Thyroid gland (tissue), 4 donors: ENCODE data around the gene ZNF207.

Experiments
- POLR2A ChIP-seq, 2 donors: fragments of 450-650 bp; IDR thresholded peaks; one replicate each; pipeline ENCODE4 v1.6.1; 2017; ENCODE audit warnings: antibody characterized with exemption in 2 of 2, mild to moderate bottlenecking in 2 of 2, moderate library complexity in 1 of 2
- TF ChIP-seq, protein P1 (sequence below), 6 experiments: fragments of 200-600 bp in 3 of 6; fragments of 450-650 bp in 3 of 6; sonication (generic) in 3 of 6; IDR thresholded peaks; one replicate each; pipeline ENCODE4 v1.5.1; 2016 to 2019; ENCODE audit warnings: antibody characterized with exemption in 6 of 6, mild to moderate bottlenecking in 2 of 6, inconsistent platforms in 1 of 6, moderate library complexity in 1 of 6

DNA sequence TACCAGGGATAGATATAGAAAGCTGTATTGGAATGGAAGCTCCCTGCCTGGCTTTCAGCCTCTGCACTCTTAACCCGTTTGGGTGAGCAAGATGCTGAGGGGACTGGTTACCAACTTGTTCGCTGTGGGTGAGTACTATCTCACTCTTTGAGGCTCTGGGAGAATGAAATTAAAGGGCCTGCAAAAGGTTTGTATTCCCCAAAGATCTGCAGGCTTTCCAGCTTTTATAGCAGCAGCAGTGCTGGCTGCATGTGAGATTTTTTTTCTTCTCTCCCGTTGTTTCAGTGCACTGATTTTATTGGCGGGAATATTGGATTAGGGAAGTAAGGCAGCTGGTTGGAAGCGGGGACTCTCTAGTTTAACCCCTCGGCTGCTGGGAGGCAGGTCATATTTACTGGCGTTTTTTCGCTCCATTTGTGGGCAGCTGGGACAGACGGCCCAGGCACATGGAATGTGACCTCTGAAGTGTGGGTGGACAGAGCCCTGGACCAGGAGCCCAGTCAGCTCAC, 38.9 kb upstream of the ZNF207 start:
- no peak for TF ChIP-seq POLR2A (IDR thresholded peaks at IDR 0.05)
- TF ChIP-seq, protein P1, sequence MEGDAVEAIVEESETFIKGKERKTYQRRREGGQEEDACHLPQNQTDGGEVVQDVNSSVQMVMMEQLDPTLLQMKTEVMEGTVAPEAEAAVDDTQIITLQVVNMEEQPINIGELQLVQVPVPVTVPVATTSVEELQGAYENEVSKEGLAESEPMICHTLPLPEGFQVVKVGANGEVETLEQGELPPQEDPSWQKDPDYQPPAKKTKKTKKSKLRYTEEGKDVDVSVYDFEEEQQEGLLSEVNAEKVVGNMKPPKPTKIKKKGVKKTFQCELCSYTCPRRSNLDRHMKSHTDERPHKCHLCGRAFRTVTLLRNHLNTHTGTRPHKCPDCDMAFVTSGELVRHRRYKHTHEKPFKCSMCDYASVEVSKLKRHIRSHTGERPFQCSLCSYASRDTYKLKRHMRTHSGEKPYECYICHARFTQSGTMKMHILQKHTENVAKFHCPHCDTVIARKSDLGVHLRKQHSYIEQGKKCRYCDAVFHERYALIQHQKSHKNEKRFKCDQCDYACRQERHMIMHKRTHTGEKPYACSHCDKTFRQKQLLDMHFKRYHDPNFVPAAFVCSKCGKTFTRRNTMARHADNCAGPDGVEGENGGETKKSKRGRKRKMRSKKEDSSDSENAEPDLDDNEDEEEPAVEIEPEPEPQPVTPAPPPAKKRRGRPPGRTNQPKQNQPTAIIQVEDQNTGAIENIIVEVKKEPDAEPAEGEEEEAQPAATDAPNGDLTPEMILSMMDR (IDR thresholded peaks at IDR 0.05), result no peak
